ENCODE results near the gene PRICKLE2. TPM values are rescaled to one million over a fixed set of nuclear protein-coding genes. Genes with fewer than 3 reads are reported as not detected.
A peak's percentile ranks its signal among the peaks of the same experiment; 100 is the strongest.

The PRICKLE2 gene
- total RNA-seq, 2 experiments from 2014 or later, result not detected

DNA sequence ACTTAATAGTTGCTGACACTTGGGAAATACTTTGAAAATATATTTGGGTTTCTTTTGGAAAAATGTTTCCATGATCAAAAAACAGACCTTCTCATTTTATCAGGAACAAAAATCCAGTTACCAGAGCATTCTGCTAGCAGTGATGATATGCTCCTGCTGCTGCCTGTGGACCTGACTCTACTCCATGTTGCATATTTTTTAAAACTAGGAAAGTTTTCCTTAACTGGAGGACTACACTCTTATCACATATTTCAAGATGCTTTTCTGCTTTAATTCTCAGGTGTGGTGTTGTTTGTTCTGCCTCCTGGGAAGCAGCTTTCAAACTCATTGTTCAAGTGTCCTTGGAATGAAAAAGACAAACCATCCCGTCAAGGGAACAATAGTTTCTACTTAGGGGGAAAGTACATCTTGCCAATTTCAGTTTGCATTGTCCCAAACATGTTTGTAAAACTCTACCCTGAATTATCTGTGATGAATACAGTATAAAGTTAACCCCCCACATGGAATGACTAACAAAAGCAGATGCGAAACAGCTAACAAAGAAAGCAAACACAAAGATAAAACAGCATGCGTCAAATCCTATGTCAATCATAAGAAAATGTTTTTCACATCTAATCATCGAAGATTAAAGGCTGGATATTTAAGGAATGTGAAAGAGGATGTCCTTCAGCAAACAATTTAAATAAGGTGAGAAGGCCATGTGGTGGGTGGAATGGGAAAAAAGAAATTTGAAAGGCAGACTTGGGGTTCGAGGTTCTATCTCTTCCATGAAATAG lies 161.9 kb downstream of the PRICKLE2 start:
- POLR2A ChIA-PET, result no interaction called here
- H3K4me1 Mint-ChIP-seq, result no peaks in the 10 kb centered on the region
- CTCF ChIA-PET, result no interaction called here
- peaks cover 20% of the 10 kb centered on the region for H3K27me3 Mint-ChIP-seq
- no peak overlapping the region for H3K4me3 Mint-ChIP-seq
- no peaks in the 10 kb centered on the region for H3K36me3 Mint-ChIP-seq (ENCODE audit: low read depth)
- DNase-seq, result no peak
- H3K9me3 Mint-ChIP-seq (ENCODE audit: low read depth), result no peaks in the 10 kb centered on the region
- no peak for ATAC-seq
- H3K27ac Mint-ChIP-seq, result no peak overlapping the region
- intact Hi-C loops (cut with DNase I, micrococcal nuclease), result no loop called here

DNA sequence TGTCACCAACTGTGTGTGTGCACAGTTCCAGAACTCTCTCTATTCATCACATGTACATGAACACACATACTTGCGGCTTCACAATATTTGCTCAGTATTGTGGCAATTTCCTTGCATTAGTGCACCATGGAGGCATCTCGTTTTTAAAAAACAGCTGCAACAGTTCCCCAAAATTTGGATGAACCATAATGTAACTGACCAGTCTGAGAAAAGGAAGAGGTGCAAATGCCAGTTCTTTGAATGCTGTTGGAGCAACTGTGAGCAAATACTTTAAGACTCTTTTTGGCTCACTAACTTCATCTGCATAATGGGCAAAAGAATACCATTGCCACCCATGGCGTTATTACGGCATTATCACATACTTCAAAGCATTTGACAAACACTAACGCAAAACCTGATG lies 163.6 kb downstream of the PRICKLE2 start:
- Mint-ChIP-seq H3K4me1 (no peaks in the 10 kb centered on the region), H3K36me3 (ENCODE audit: low read depth) (no peaks in the 10 kb centered on the region), H3K27ac (no peak overlapping the region), H3K4me3 (no peak overlapping the region), H3K27me3 (peaks cover 33% of the 10 kb centered on the region), H3K9me3 (ENCODE audit: low read depth) (no peaks in the 10 kb centered on the region)
- ChIA-PET POLR2A (no interaction called here), CTCF (interaction anchor here (0.6 kb wide), 1 partner anchor 70 kb away, joined by 3 read pairs; no protein-coding TSS in a partner anchor)
- ATAC-seq (no peak), DNase-seq (no peak)
- intact Hi-C loops (cut with DNase I, micrococcal nuclease), result no loop called here

DNA sequence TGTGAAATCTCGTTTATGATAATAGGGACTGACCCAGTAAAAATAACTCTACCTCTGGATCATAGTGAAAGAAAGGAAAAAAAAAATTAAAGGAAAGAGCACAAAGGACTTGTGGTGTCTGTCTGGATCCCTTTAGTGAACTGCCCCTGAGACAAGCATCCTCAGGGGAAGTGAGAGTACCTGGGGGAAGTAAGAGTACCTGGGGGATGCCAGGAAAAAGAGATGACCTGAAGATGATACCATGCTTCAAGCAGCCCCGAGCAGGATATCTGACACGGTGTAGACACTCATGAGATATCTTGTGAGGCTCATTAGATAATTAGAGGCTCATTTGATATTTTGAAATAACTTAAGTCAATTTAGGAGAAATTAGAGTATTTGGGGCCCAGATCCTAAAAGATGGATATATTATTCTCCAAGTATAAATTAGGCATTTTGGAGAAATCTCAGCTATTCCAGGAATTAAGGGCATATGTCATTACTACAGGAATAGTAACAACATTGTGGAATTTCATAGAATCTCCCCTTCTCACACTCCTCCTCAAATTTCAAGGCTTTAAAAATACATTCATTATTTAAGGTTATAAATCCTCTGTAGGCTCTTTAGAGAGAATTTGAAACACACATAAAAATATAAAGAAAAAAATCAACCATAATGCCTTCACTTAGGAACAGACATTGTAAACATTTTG lies 165.6 kb downstream of the PRICKLE2 start:
- no peak for ATAC-seq
- ChIA-PET CTCF (interaction anchor here (0.8 kb wide), 1 partner anchor 70 kb away, joined by 3 read pairs; no protein-coding TSS in a partner anchor), POLR2A (no interaction called here)
- intact Hi-C loops (cut with DNase I, micrococcal nuclease), result no loop called here
- Mint-ChIP-seq H3K4me3 (no peak overlapping the region), H3K4me1 (no peaks in the 10 kb centered on the region), H3K36me3 (ENCODE audit: low read depth) (no peaks in the 10 kb centered on the region), H3K27ac (no peak overlapping the region), H3K9me3 (ENCODE audit: low read depth) (no peaks in the 10 kb centered on the region), H3K27me3 (peaks cover 38% of the 10 kb centered on the region)
- DNase-seq, result no peak

DNA sequence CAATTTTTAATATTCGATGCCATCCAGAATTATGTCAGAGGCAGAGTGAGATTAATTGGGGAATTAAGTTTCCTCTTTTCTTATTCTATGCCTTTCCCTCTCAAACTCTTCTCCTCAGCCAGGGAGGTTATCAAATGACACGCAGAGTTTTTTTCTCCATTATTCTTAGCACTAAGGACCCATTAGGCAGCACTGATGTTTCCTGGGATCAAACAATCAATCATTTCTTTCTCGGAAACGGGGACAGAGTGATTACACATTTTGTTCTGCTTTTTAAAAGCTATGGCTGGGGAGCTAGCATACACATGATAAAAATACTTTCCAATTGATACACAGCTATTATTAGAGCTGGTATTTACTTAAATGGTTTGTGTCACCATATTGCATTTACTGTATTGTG lies 166.7 kb downstream of the PRICKLE2 start:
- Mint-ChIP-seq H3K36me3 (ENCODE audit: low read depth) (no peaks in the 10 kb centered on the region), H3K27ac (no peak overlapping the region), H3K27me3 (peaks cover 37% of the 10 kb centered on the region), H3K4me3 (no peak overlapping the region), H3K9me3 (ENCODE audit: low read depth) (no peaks in the 10 kb centered on the region), H3K4me1 (no peaks in the 10 kb centered on the region)
- ChIA-PET POLR2A (no interaction called here), CTCF (no interaction called here)
- no peak for ATAC-seq
- no peak for DNase-seq
- intact Hi-C loops (cut with DNase I, micrococcal nuclease), result no loop called here

DNA sequence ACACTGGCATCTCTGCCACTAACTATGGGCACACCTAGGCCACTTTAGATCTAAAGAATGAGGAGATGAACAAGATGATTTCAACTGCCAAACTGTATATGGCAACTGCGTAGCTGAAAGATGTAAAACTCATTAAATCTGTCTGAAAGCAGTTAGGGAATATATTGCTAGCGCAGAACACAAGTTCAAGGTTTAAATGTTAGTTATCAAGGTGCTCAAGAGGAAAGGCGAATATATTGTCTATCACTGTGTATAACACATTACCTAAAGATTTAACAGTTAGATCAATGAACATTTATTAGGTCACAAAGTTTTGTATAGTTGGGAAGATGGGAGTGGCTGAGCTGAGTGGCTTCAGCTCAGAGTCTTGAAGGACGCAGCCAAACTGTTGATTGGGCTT lies 168.0 kb downstream of the PRICKLE2 start:
- ChIA-PET CTCF (no interaction called here), POLR2A (no interaction called here)
- H3K4me1 Mint-ChIP-seq, result no peaks in the 10 kb centered on the region
- no peak for ATAC-seq
- no peak for DNase-seq
- H3K9me3 Mint-ChIP-seq (ENCODE audit: low read depth), result no peaks in the 10 kb centered on the region
- peaks cover 37% of the 10 kb centered on the region for H3K27me3 Mint-ChIP-seq
- H3K27ac Mint-ChIP-seq, result no peak overlapping the region
- H3K36me3 Mint-ChIP-seq (ENCODE audit: low read depth), result no peaks in the 10 kb centered on the region
- intact Hi-C loops (cut with DNase I, micrococcal nuclease), result no loop called here
- no peak overlapping the region for H3K4me3 Mint-ChIP-seq

DNA sequence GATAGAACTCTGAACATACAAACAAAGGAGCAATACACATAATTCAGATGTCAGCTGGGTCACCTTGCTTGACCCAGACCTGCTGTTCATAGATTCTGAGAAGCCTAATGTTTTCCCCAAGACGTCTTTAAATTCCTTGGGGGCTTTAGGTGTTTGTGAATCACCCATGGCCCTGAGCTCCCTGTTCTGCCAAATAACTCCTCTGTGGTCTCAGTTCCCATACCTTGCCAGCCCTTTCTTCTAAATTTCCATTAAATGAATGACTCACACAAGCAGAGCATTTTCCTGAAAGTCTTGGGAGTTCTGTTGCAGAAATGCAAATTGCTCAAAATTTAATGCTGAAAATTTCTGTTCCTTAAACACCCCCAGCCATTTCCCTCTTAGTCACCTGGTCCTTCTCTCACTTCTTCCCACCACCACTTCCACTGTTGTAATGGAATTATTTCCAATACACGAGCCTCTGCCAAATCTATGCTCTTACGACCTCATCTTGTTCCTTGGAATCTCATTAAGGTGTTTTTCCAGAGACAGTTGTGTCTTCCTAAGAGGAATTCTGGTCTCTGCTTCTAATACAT lies 168.6 kb downstream of the PRICKLE2 start:
- no peak for ATAC-seq
- Mint-ChIP-seq H3K4me1 (no peaks in the 10 kb centered on the region), H3K4me3 (no peak overlapping the region), H3K27me3 (peaks cover 35% of the 10 kb centered on the region), H3K36me3 (ENCODE audit: low read depth) (no peaks in the 10 kb centered on the region), H3K27ac (no peak overlapping the region), H3K9me3 (ENCODE audit: low read depth) (no peaks in the 10 kb centered on the region)
- ChIA-PET CTCF (no interaction called here), POLR2A (no interaction called here)
- intact Hi-C loops (cut with DNase I, micrococcal nuclease), result no loop called here
- no peak for DNase-seq

DNA sequence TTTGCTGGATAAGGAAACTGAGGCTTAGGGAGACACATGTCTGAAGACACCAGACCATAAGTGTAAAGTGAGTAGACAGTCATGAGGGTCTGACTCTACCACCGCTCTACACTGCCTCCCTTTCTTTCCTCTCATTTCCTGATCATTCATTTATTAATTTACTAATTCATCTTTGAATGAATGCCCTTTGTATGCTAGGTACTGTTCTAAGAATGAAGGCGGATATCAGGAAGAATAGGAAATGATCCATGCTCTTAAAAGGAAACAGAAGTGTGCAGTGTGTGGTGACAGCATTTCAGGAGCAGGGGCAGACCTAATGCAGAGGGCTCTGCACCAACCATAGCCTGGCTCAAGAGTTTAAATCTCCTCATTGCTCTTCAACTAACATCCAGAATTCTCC lies 170.2 kb downstream of the PRICKLE2 start:
- Mint-ChIP-seq H3K27ac (no peak overlapping the region), H3K9me3 (ENCODE audit: low read depth) (no peaks in the 10 kb centered on the region), H3K4me1 (peaks cover 3% of the 10 kb centered on the region), H3K27me3 (peaks cover 36% of the 10 kb centered on the region), H3K4me3 (no peak overlapping the region), H3K36me3 (ENCODE audit: low read depth) (no peaks in the 10 kb centered on the region)
- intact Hi-C loops (cut with DNase I, micrococcal nuclease), result no loop called here
- ChIA-PET POLR2A (no interaction called here), CTCF (interaction anchor here (1.1 kb wide), 1 partner anchor 24 kb away, joined by 3 read pairs; no protein-coding TSS in a partner anchor)
- DNase-seq (no peak), ATAC-seq (no peak)

DNA sequence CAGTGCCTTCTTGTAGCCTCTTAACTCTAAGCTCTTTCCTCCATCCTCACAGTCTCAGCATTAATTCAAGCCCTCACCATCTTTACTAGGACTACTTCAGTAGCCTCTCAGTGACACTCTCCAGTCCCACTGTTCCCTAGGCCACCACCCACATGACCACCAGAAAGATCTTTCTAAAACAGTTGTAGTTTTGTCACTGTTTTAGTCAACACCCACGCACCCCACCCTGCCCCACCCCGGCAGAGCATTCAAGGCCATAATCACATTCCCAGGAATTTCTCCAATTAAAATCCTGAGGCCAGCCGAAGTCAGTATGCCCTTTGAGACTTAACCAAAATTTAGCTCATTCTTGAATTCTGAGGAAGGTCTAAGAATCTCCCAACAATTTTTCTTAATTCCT lies 170.8 kb downstream of the PRICKLE2 start:
- DNase-seq, result no peak
- Mint-ChIP-seq H3K4me1 (peaks cover 4% of the 10 kb centered on the region), H3K4me3 (no peak overlapping the region), H3K27me3 (peaks cover 39% of the 10 kb centered on the region), H3K27ac (no peak overlapping the region), H3K9me3 (ENCODE audit: low read depth) (no peaks in the 10 kb centered on the region), H3K36me3 (ENCODE audit: low read depth) (no peaks in the 10 kb centered on the region)
- CTCF ChIA-PET, result no interaction called here
- no peak for ATAC-seq
- POLR2A ChIA-PET, result no interaction called here
- intact Hi-C loops (cut with DNase I, micrococcal nuclease), result no loop called here

DNA sequence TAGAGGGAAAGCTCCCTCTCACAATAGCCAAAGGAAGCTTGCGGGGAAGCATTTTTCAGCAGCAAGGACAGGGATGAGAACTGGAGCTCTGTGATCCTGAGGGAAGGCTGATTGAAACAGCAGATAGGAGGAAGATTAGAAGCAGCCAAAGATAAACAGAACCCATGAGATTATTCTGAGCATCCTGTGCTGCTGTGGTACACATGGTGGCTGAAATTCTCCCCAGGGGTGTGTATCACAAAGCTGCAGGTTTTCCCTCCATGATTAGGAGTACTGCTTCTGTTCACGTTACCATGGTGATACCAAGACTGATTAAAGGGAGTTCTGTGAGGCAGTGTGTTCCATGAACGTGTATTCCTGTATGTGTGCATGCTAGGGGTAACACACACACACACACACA lies 171.7 kb downstream of the PRICKLE2 start:
- ChIA-PET POLR2A (no interaction called here), CTCF (no interaction called here)
- Mint-ChIP-seq H3K4me3 (no peak overlapping the region), H3K36me3 (ENCODE audit: low read depth) (no peaks in the 10 kb centered on the region), H3K27ac (no peak overlapping the region), H3K4me1 (peaks cover 13% of the 10 kb centered on the region), H3K9me3 (ENCODE audit: low read depth) (no peaks in the 10 kb centered on the region), H3K27me3 (peaks cover 41% of the 10 kb centered on the region)
- ATAC-seq, result no peak
- DNase-seq, result no peak
- intact Hi-C loops (cut with DNase I, micrococcal nuclease), result no loop called here

DNA sequence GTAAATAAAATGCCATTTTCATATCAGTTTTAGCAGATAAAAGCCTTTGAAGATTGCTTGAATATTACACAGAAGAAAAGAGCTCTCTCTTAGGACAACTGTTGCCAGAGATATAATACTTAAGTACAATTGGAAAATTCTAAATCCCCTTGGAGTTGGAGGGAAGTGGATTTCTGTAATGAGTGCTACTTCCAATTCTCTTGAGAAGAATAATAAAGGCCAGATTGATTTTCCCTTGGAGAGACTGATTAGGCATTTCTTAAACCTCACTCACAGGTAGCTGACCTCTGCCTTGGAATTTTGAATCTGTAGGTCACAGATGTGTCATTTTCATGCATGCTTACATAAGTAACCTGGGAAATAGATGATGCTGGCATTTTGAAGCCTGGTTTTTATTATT lies 172.1 kb downstream of the PRICKLE2 start:
- H3K27ac Mint-ChIP-seq, result no peak overlapping the region
- ATAC-seq, result no peak
- H3K27me3 Mint-ChIP-seq, result peaks cover 40% of the 10 kb centered on the region
- peaks cover 13% of the 10 kb centered on the region for H3K4me1 Mint-ChIP-seq
- H3K4me3 Mint-ChIP-seq, result no peak overlapping the region
- no peaks in the 10 kb centered on the region for H3K9me3 Mint-ChIP-seq (ENCODE audit: low read depth)
- CTCF ChIA-PET, result no interaction called here
- POLR2A ChIA-PET, result no interaction called here
- intact Hi-C loops (cut with DNase I, micrococcal nuclease), result no loop called here
- no peak for DNase-seq
- H3K36me3 Mint-ChIP-seq (ENCODE audit: low read depth), result no peaks in the 10 kb centered on the region

DNA sequence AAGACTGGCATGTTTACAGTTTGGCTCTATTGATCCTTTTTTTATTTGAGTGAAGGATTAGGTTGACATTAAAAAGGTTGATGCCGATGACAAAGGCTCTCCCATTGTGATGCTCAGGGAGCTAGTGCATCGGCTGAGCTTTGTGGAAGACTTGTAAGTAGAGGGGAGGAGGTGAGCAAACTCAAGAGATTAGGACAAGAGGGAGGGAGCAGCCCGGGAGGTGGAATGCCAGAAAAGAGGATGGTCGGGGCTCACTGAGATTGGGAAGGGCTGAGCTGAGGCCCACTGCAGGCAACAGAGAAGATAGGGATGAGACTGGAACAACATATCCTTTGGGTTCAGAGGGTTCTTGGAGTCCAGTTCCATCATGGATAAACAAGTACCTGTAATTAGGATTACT lies 175.4 kb downstream of the PRICKLE2 start:
- peaks cover 13% of the 10 kb centered on the region for H3K4me1 Mint-ChIP-seq
- POLR2A ChIA-PET, result no interaction called here
- no peak for ATAC-seq
- no peak for DNase-seq
- intact Hi-C loops (cut with DNase I, micrococcal nuclease), result loop anchor here in 1 of 2 experiments (1.0 kb wide), 1 partner anchor 31 kb away; no protein-coding TSS in a partner anchor
- H3K27ac Mint-ChIP-seq, result no peak overlapping the region
- peaks cover 34% of the 10 kb centered on the region for H3K27me3 Mint-ChIP-seq
- CTCF ChIA-PET, result interaction anchor here (0.7 kb wide), 2 partner anchors 22 to 66 kb away, joined by 3 read pairs; no protein-coding TSS in a partner anchor
- H3K36me3 Mint-ChIP-seq (ENCODE audit: low read depth), result no peaks in the 10 kb centered on the region
- no peak overlapping the region for H3K4me3 Mint-ChIP-seq
- H3K9me3 Mint-ChIP-seq (ENCODE audit: low read depth), result no peaks in the 10 kb centered on the region

DNA sequence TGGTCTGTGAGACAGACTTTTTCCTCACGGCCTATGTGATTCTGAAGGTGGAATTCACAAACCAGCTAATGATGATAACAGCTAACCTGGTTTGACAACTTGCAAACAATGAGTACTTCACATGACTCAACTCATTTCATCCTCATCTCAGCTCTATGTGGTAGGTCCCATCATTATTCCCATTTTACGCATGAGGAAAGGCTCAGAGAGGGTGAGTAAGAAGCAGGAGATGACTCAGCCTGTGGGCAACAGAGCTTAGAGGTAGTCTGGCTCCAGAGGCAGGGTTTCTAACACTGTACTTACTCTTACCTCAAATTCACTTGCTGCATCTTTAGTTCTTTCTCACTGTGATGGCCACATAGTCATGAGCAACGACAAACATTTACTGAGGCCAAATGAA lies 176.1 kb downstream of the PRICKLE2 start:
- H3K27me3 Mint-ChIP-seq, result peaks cover 37% of the 10 kb centered on the region
- ChIA-PET POLR2A (no interaction called here), CTCF (no interaction called here)
- H3K36me3 Mint-ChIP-seq (ENCODE audit: low read depth), result no peaks in the 10 kb centered on the region
- peak; percentile 89 for ATAC-seq
- H3K9me3 Mint-ChIP-seq (ENCODE audit: low read depth), result no peaks in the 10 kb centered on the region
- peak; percentile 46 for DNase-seq
- H3K27ac Mint-ChIP-seq, result no peak overlapping the region
- no peak overlapping the region for H3K4me3 Mint-ChIP-seq
- intact Hi-C loops (cut with DNase I, micrococcal nuclease), result loop anchor here in 1 of 2 experiments (1.0 kb wide), 1 partner anchor 32 kb away; no protein-coding TSS in a partner anchor
- peaks cover 13% of the 10 kb centered on the region for H3K4me1 Mint-ChIP-seq
